HG03432 (cell line): ENCODE results near the gene ASB9.
"Not testable (repeated sequence)": the region's sequence is repeated elsewhere in the genome, so short reads cannot be mapped to it uniquely, and the experiment has no call there.

Experiments used
- ATAC-seq: cut with Tn5 transposase; IDR thresholded peaks from one replicate; pipeline ENCODE4 v1.9.1; 2021; ENCODE audit warnings: mild to moderate bottlenecking, moderate library complexity; ENCODE audit not compliant: unreplicated experiment

The ASB9 gene, protein sequence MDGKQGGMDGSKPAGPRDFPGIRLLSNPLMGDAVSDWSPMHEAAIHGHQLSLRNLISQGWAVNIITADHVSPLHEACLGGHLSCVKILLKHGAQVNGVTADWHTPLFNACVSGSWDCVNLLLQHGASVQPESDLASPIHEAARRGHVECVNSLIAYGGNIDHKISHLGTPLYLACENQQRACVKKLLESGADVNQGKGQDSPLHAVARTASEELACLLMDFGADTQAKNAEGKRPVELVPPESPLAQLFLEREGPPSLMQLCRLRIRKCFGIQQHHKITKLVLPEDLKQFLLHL

DNA sequence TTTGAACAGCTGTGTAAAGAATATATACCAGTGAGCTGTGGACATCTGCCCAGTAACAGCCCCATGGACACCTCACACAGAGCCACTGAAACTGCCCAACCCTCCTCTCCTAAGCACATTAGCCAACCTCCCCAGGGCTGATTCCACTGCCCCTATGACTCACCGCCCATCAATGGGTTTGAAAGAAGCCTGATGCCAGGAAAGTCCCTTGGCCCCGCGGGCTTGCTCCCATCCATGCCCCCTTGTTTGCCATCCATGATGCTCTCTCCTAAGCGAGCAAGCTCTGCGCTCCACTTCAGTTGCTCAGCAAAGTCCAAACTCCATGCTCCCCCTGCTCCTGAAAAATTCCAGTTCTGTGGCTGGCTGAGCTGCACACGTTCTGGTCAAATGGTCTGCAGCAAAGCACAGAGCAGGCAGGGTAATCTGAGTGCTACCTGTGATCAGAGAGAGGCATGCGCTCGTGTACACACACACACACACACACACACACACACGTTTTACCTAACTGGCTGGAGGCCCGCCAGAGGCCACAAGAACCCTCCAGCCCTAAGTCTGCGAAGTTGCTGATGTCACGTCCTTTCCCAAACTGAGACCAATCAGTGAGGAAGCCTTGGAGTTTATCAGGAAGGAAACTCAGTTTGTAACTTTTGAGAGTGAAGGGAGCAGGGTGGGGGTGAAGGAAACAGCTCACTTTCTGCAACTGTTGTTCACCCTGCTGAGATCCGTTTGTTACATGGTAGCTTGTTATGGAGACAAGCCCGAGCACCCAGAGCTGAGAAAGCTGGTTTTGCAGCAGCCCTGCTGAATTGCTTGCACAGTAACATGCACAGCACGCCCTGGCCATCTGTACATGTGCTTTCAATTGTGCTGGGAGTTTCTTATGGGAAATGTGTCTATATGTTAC lies at the start of gene ASB9:
Gene ASB9 (minus strand): TSS at position 466 of the 904 bp plus-strand sequence. CDS start 209 bp downstream, at position 257.
- peak; percentile 80 for ATAC-seq

DNA sequence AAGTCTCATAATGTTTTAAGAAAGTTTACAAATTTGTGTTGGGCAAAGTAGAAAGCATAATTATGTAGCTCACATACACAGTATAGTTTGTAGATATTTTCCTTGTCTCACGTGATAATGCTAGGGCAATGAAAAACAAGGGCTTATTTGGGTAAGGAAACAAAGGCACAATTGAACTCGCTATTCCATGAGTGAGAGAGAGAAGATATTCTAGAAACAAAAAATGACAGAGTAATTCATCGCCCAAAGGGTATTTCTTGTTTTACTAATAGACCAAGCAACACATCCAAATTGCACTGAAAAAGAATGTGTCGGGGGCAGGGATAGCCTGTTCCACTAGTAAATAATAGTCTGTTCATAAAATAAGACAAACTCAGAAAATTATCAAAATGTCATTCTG lies 49.2 kb upstream of the ASB9 start:
- no peak for ATAC-seq

DNA sequence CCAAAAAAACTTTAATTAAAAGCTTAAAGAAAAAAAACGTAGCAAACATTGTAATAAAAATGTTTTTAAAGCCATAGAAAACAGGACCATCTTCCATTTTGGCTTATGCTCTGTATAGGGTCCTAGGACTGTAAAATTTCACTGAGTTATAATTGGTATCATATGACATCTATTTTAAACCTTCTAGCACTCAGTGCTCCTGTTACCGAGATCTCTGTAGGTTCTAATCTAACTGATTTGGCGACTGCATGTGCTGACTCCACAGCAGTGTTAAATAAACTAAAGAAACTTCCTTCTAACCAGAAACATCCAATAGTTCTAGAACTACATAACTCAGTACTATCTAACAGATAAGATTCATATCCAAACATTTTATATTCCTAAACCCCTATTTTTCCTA lies 45.6 kb upstream of the ASB9 start, which contains the start of gene ASB11:
Gene ASB11 (minus strand): TSS at position 132 of the 400 bp plus-strand sequence. CDS start 35 bp downstream, at position 97.
- no peak for ATAC-seq

DNA sequence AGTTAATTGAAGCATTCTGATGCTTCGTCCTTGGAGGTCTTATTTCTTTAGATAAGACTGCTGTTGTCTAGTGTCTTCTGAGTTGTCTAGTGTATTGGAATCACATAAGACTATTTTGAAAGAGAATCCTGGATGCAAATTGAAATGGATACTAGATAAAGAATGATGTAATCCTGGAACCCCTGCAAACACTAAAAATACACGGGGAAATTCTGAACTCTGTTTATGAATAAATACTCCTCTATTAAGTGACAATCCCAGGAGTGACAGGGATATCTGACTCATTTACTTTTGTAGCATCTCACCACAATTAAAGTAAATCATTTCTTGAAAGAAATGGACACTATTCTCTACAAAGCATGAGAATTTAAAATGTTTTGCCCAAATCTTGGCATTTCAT lies 44.6 kb upstream of the ASB9 start:
- ATAC-seq, result no peak

DNA sequence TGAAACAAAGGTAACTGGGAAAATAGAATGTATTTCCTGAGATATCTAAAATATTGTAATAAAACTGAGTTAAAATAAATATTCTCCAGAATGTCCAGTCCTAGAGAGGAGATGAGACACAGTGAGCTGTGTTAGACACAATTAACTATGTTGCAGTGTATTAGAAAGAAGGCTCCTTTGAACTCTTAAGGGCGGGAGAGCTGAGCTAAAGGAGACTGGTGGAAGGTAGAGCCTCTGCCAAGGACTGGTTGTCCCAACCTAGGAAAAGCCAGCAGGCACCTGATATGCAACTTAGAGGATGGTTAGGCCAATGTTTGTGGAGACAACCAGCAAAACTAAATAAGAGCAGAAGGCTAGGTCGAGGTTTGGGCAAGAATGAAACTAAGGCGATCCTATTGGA lies 41.2 kb upstream of the ASB9 start:
- ATAC-seq, result no peak

DNA sequence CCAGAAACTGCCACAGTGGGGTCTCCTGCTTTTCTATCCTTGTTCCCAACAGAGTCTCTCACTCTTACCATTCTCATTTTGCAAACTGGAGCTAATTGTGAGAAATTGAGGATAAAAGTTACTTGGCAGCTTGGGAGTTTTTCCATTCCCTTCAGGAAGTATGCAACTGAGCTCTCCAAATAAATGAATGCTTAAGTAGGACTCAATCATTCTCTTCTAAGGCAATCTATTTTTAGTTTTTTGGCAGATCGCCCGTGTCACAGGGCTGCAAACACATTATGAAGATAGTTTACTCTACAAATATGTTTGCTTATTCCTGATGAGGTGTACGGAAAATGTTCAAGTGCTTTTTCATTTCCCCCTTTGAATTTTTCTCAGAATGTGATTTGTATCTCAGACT lies 40.2 kb upstream of the ASB9 start:
- no peak for ATAC-seq

DNA sequence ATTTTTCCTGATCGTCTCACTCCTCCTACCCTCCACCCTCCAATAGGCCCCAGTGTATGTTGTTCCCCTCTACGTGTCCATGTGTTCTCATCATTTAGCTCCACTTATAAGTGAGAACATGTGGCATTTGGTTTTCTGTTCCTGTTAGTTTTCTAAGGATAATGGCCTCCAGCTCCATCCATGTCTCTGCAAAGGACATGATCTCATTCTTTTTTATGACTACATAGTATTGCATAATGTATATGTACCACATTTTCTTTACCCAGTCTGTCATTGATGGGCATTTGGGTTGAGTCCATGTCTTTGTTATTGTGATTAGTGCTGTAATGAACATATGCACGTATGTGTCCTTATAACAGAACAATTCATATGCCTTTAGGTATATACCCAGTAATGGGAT lies 36.0 kb upstream of the ASB9 start:
- not testable (repeated sequence) for ATAC-seq

DNA sequence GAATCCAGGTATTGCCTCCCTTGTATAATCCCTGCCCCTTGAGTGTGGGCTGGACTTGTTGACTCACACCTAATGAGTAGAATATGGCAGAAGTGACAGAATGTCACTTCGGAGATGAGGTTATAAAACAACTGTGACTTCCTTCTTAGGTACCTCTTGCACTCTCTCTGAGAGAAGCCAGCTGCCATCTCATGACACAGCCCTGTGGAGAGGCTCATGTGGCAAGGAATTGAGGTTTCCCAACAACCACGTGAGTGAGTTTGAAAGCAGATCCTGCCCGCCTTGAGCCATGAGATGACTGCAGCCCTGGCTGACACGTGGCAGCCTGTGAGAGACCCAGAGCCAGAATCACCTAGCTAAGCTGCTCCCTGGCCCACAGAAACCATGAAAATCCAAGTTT lies 32.0 kb upstream of the ASB9 start:
- ATAC-seq, result peak; percentile 85

DNA sequence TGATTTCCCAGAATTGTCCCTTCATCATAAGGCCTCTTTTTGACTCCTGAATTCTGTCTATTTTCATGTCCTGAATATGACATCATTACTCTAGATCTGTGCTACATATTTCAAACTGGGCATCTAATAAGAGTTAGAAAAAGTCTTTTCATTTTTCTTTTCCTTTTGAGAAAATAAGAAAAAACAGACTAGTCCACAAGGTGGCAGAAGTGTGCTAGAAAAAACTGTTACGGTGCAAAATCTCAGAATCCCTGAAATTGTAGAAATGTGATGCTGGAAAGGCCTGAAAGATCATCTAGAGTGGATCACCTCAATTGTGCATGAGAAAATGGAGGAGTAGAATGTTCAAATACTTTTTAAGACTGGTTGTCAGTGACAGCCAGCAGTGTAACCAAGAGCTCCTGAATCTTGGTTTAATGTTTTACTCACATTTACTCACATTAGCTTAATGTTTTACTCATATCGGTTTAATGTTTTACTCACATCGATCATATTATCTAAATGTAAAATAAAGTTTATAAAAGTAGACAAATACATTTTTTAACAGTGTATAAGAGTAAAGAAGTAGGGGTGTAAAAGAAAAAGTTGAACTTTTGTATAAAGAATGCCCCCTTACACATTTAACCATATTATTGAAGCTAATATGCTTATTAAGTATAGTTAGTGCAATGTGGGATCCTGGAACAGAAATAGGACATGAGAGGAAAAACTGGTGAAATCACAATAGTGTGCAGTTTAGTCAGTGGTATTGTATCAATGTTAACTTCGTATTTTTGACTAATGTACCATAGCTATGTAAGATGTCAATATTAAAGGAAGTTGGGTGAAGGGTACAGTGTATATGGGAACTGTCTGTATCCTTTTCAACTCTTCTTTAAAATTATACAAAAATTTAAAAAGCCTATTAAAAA lies 30.3 kb upstream of the ASB9 start:
- no peak for ATAC-seq

DNA sequence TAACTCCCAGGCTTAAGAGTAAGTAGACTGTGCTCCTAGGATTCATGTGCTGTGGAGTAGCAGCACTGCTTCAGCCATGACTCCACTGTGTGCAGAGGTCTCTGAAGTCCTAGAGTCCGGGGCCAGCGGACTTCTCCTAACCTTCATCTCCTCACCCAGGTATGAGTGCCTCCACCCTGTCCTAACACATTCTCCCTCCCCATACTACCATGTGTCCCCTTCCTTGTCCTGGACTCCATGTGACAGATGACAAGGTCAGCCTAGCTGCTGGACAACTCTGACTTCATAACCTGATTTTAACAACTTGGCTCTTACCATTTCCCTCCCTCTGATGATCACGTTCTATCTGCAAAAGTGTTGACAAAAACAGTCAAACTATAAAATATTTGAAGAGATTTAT lies 28.9 kb upstream of the ASB9 start:
- no peak for ATAC-seq

DNA sequence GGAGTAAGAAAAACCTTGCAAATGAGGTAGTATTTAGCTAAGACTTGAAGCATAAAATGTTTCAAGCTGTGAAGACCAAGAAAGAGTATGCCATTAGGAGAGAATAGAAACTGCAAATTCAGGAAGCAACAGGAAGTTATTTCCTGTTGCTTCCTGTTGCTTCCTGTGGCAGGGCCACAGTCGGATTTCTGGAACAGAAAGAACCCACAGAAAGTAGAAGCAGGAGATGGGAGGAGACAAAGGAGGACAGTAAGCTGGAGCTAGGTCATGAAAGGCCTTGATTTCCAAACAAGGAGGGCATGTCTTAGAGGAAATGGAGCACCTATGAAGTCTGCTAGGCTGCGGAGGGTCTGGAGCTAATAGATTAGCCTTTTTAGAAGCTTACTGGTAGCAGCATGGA lies 28.3 kb upstream of the ASB9 start:
- ATAC-seq, result no peak

DNA sequence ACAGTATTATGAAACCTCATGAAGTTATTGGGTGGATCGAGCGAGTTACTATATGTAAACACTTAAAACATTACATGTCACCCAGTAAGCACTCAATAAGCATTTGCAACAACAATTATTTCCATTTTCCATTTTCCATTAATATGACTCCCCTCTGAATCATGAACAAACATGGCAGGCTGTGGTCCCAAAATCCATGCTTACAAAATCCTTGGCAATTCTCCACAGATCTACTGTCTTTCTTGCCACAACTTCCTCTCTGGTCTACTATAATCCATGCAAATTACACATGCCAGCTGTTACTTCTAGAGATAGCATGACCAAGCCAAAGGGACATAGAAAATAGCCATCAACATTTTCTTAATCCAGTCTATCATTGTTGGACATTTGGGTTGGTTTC lies 23.6 kb upstream of the ASB9 start:
- ATAC-seq, result no peak

DNA sequence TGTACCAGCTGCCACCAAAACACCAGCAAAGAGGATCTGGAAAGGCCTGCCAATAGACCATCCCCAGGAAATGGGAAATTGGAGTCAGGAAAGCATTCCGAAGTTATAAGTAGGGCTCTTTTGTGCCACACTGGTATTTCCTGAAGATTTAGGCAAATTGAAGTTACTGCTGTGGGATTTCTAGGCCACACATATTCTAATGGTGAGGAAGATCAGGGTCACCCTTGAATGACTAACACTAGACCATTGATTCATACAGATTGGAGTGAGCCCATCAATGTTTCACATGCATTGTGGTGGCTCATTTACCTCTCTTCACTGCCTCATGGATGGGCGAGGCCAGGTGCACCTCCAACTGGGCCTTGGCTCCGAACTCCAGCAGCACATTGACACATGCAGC lies 23.0 kb upstream of the ASB9 start:
- ATAC-seq, result no peak

DNA sequence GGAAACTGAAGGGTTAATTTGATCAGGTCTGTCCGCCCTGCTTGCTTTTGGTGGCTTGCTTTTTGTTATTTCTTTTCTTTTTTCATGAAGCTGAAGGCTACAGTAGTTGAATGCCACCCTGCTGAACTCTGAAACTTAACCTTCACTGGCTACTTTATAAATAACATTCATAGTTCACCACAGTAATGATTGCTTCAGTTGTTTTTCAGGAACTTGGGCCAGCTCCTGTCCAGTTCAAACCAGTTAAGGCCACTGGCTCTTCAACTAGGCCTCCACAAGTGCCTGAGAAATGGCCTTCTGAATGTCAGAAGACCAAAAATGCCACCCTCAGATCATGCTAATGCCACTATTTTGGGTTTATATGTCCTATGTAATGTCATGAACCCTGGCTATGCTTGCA lies 7.7 kb upstream of the ASB9 start:
- ATAC-seq, result no peak

DNA sequence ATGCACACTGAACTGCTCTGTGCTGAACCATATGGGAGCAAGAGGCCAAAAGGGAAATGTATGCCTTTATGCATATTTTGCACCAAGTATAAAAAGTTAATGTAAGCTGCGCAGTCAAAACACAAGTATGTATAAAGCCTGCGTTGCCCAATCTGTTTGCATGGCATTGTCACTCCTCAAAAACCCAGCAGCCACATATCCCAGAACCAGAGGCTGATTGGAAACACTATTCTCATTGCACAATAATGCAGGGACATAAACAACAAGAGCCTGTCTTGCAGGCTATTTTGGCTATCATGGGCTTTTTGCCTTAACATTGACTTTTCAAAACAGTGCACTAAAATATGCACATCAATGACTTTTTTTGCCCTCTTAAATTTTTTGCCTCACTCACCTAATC lies 5.1 kb upstream of the ASB9 start:
- no peak for ATAC-seq

DNA sequence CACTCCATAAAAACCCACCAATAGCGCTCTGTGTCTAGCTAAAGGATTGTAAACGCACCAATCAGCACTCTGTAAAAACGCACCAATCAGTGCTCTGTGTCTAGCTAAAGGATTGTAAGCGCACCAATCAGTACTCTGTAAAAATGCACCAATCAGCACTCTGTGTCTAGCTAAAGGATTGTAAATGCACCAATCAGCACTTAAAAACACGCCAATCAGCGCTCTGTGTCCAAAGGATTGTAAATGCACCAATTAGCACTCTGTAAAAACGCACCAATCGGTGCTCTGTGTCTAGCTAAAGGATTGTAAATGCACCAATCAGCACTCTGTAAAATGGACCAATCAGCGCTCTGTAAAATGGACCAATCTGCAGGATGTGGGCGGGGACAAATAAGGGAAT lies 3.4 kb upstream of the ASB9 start:
- not testable (repeated sequence) for ATAC-seq

DNA sequence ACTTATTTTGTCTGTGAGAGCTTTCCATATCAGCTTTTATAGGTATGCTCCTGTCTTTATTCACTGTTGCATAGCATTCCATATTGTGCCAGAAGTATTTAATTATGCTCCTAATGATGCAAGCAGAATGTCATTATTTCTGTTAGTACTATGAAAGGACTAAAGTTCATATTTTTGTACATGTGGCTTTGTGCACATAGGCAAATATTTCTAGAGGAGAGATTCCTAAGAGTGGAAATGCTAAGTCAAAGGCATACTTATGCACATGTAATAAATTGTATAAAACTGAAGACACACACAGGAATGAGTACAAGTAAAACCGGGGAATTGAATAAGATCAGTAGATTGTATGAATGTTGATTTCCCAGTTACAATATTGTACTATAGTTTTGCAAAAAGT lies 1.9 kb upstream of the ASB9 start:
- ATAC-seq, result no peak

DNA sequence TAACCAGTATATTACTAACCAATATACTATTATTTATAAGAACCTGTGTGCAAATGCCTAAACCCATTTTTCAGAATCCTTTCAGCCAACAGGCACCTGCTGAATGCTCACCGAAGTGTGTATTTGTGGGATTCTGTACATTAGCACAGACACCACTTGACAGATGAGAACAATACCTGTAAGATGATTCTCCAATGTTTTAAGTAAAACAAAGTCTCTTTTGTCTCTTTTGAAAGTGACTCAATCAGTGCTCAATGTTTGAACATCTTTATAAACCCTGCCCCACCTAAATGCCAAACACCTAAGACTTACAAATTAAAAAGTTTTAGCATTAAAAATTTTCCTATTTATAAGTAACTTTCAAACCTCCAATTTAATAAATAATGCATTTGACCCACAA lies 763 bp downstream of the ASB9 start:
- ATAC-seq, result no peak

DNA sequence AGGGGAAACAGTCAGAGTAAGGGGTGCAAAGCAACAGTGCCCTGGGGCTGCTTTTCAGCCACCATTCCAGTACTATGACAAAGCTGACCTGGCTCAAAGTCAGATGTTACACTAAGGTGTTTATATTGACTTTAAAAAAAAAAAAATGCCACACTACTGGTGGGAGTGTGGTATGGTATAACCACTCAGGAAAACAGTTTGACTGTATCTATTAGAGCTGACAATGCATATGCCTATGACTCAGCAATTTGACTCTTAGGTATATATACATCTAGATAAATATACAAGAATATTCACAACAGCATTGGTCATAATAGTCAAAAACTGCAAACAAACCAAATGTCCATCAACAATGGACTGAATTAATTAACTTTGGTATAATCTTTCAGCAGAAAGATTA lies 15.0 kb downstream of the ASB9 start:
- no peak for ATAC-seq

DNA sequence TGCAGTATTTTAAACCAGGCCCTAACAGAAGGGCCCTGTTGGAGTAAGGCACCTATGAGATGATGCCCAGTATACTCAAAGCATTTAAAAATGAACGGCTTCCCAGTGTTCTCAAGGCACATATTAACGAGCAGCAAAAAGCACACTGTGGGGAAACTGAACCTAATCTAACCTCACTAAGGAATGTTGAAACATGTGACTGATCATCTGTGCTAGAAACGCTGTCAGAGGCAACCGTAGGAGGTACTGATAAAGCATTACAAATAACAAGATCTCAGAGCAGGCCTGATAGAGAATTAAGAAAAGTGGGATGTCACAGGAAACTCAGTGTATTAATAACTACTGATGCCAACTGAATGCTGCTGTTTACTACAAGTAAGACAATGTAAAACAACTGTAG lies 24.0 kb downstream of the ASB9 start:
- no peak for ATAC-seq

DNA sequence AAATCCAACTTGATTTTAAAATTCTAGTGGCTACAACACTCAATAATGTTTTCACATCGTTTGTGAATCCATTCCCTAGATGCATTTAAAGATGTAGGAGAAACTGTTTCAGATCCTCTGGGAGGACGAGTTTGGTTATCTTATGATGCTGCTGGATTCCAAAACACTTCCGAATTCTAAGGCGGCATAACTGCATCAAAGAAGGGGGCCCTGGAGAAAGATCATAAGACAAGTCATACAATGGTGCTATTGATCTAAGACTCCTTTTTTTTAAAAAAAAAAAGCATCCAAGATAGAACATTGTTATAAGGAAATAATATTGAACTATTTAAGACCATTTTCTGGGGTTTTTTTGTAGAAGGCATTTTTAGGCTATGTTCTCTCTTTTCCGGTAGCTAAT lies 25.5 kb downstream of the ASB9 start:
- no peak for ATAC-seq
